ENCODE measurements around the gene PDE3B. TPM values are rescaled to one million over a fixed set of nuclear protein-coding genes. Genes with fewer than 3 reads are reported as not detected.
"Not testable (repeated sequence)": the region's sequence is repeated elsewhere in the genome, so short reads cannot be mapped to it uniquely, and the experiment has no call there.

Gene PDE3B
- total RNA-seq, 1 donor from 2014 or later = 26.9 TPM

DNA sequence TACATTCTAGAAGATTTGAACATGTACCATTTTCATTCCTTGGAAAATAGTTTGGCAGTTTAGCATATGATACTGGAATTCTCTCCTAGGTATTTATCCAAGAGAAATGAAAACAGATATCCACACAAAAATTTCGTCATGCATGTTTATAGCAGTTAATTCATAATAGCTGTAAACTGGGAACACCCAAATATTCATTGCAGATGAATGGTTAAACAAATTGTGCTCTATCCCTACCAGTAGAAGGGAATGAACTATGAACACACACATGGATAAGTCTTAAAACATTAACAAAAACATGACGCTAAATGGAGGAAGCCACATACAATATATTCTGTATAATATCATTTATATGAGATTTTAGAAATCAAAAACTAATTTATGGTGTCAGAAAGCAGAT, 61.5 kb downstream of the PDE3B start:
- TF ChIP-seq, protein P1, sequence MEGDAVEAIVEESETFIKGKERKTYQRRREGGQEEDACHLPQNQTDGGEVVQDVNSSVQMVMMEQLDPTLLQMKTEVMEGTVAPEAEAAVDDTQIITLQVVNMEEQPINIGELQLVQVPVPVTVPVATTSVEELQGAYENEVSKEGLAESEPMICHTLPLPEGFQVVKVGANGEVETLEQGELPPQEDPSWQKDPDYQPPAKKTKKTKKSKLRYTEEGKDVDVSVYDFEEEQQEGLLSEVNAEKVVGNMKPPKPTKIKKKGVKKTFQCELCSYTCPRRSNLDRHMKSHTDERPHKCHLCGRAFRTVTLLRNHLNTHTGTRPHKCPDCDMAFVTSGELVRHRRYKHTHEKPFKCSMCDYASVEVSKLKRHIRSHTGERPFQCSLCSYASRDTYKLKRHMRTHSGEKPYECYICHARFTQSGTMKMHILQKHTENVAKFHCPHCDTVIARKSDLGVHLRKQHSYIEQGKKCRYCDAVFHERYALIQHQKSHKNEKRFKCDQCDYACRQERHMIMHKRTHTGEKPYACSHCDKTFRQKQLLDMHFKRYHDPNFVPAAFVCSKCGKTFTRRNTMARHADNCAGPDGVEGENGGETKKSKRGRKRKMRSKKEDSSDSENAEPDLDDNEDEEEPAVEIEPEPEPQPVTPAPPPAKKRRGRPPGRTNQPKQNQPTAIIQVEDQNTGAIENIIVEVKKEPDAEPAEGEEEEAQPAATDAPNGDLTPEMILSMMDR (IDR thresholded peaks at IDR 0.05; ENCODE audit: unreplicated experiment) = no peak
- Mint-ChIP-seq H3K4me1 (ENCODE audit: low read depth) (no peaks in the 10 kb centered on the region), H3K27me3 (no peaks in the 10 kb centered on the region), H3K9me3 (ENCODE audit: low read depth) (peaks cover 35% of the 10 kb centered on the region), H3K27ac (no peak overlapping the region), H3K4me3 (ENCODE audit: low read depth) (no peak overlapping the region), H3K36me3 (ENCODE audit: insufficient read depth) (peaks cover 19% of the 10 kb centered on the region)
- DNase-seq (ENCODE audit: low spot score, unreplicated experiment) = no peak

DNA sequence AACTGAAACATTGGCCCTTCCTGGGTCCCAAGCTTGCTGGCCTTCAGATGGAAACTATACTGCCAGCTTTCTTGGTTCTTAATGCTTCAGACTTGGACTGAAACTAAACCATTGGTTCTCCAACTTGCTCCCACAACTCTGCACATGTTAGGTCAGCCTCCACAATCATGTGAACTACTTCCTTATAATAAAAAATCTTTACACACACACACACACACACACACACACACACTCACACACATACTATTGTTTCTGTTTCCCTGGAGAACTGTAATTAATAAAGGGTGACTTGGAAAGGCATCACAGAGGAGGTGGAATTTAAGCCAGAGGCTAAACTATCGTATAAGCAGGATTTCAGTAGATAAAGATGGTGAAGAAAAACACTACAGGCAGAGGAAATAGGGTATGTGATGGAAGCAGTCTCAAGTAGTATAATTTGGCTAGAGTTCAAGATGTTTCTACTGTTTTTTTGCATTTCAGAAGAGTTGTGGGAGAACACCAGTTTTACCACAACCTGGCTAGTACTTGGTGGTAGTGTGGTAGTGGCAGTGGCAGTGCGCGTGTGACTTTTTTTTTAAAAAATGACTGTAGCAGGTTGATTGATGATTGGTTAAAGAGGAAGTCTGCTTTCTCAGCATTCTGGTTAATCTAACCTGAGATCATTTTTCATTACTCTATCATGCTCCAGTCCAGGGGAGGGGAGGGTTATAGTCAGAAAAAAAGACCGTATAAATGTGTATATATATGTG, 70.1 kb downstream of the PDE3B start:
- Mint-ChIP-seq H3K4me1 (ENCODE audit: low read depth) (peaks cover 3% of the 10 kb centered on the region), H3K9me3 (ENCODE audit: low read depth) (peaks cover 13% of the 10 kb centered on the region), H3K27me3 (no peaks in the 10 kb centered on the region), H3K4me3 (ENCODE audit: low read depth) (no peak overlapping the region), H3K36me3 (ENCODE audit: insufficient read depth) (peaks cover 9% of the 10 kb centered on the region), H3K27ac (no peak overlapping the region)
- no peak for DNase-seq (ENCODE audit: low spot score, unreplicated experiment)
- TF ChIP-seq, protein P1 (IDR thresholded peaks at IDR 0.05; ENCODE audit: unreplicated experiment) = no peak

DNA sequence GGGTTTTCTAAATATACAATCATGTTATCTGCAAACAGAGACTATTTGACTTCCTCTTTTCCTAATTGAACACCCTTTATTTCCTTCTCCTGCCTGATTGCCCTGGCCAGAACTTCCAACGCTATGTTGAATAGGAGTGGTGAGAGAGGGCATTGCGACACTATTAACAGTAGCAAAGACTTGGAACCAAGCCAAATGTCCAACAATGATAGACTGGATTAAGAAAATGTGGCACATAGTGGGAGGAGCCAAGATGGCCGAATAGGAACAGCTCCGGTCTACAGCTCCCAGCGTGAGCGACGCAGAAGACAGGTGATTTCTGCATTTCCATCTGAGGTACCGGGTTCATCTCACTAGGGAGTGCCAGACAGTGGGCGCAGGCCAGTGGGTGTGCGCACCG, 72.1 kb downstream of the PDE3B start:
- H3K36me3 Mint-ChIP-seq (ENCODE audit: insufficient read depth); DNase-seq (ENCODE audit: low spot score, unreplicated experiment); H3K4me3 Mint-ChIP-seq (ENCODE audit: low read depth); H3K27ac Mint-ChIP-seq; H3K4me1 Mint-ChIP-seq (ENCODE audit: low read depth); H3K27me3 Mint-ChIP-seq; H3K9me3 Mint-ChIP-seq (ENCODE audit: low read depth): not testable (repeated sequence)

DNA sequence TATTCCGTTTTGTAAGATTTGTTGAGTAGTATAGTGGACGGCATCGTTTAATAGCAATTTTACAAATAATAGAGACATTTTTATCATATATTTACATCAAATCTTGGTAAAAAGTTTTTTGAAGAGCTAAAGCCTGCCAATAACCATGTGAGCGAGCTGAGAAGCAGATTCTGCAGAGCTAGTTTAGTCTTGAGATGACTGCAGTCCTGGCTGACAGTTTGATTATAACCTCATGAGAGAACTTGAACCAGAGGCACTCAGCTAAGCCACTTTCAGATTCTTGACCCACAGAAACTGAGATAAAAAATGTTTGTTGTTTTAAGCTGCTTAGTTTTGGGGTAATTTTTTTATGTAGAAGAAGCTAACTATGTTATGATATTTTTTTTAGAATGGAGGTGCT, 78.9 kb downstream of the PDE3B start:
- Mint-ChIP-seq H3K27me3 (no peaks in the 10 kb centered on the region), H3K27ac (no peak overlapping the region), H3K4me1 (ENCODE audit: low read depth) (peaks cover 2% of the 10 kb centered on the region), H3K9me3 (ENCODE audit: low read depth) (peaks cover 3% of the 10 kb centered on the region), H3K36me3 (ENCODE audit: insufficient read depth) (no peaks in the 10 kb centered on the region), H3K4me3 (ENCODE audit: low read depth) (no peak overlapping the region)
- no peak for DNase-seq (ENCODE audit: low spot score, unreplicated experiment)
- TF ChIP-seq, protein P1 (IDR thresholded peaks at IDR 0.05; ENCODE audit: unreplicated experiment) = no peak

DNA sequence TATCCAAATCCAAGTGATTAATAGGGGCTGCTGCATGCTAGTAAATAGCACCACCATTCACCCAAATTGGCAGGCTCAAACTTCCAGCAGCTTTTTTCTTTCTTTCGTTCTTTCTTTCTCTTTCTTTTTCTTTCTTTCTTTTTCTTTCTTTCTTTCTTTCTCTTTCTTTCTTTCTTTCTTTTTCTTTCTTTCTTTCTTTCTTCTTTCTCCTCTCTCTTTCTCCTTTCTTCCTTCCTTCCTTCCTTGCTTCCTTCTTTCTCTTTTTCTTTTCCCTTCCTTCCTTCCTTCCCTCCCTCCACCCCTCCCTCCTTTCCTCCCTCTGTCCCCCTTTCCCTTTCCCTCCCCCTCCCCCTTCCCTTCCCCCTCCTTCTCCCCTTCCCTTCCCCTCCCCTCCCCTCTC, 81.5 kb downstream of the PDE3B start:
- TF ChIP-seq, protein P1 (IDR thresholded peaks at IDR 0.05; ENCODE audit: unreplicated experiment) = no peak
- H3K4me3 Mint-ChIP-seq (ENCODE audit: low read depth) = no peak overlapping the region
- peaks cover 3% of the 10 kb centered on the region for H3K9me3 Mint-ChIP-seq (ENCODE audit: low read depth)
- H3K36me3 Mint-ChIP-seq (ENCODE audit: insufficient read depth) = no peaks in the 10 kb centered on the region
- no peak for DNase-seq (ENCODE audit: low spot score, unreplicated experiment)
- no peak overlapping the region for H3K27ac Mint-ChIP-seq
- no peaks in the 10 kb centered on the region for H3K27me3 Mint-ChIP-seq
- H3K4me1 Mint-ChIP-seq (ENCODE audit: low read depth) = peaks cover 2% of the 10 kb centered on the region

DNA sequence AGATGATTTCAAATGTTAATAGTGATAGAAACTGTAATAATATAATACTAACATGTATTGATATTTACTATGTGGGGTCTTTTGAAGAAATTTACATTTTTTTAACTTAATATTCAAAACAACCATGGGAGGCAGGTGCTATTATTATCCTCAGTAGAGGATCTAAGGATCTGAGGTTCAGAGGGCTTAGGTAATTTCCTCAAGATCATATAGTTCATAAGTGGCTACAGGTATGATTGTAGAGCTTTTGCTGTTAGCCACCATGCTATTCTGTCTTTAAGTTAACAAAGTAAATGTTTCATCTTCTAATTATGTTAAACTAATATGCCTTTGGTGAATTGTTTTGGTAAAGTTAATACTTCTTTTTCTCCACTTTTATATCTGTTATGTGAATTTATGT, 83.6 kb downstream of the PDE3B start:
- no peak overlapping the region for H3K4me3 Mint-ChIP-seq (ENCODE audit: low read depth)
- H3K27ac Mint-ChIP-seq = no peak overlapping the region
- H3K9me3 Mint-ChIP-seq (ENCODE audit: low read depth) = peaks cover 3% of the 10 kb centered on the region
- no peaks in the 10 kb centered on the region for H3K36me3 Mint-ChIP-seq (ENCODE audit: insufficient read depth)
- peaks cover 2% of the 10 kb centered on the region for H3K4me1 Mint-ChIP-seq (ENCODE audit: low read depth)
- TF ChIP-seq, protein P1 (IDR thresholded peaks at IDR 0.05; ENCODE audit: unreplicated experiment) = no peak
- DNase-seq (ENCODE audit: low spot score, unreplicated experiment) = no peak
- no peaks in the 10 kb centered on the region for H3K27me3 Mint-ChIP-seq

All from progenitor cell of endocrine pancreas (in vitro differentiated cells).